ENCODE data around the gene LIG1. TPM values are rescaled to one million over a fixed set of nuclear protein-coding genes. Genes with fewer than 3 reads are reported as not detected.

LIG1 gene
- total and polyA plus RNA-seq, 3 donors from 2014 or later, result 51.9 to 73.3 (median 69.7) TPM

DNA sequence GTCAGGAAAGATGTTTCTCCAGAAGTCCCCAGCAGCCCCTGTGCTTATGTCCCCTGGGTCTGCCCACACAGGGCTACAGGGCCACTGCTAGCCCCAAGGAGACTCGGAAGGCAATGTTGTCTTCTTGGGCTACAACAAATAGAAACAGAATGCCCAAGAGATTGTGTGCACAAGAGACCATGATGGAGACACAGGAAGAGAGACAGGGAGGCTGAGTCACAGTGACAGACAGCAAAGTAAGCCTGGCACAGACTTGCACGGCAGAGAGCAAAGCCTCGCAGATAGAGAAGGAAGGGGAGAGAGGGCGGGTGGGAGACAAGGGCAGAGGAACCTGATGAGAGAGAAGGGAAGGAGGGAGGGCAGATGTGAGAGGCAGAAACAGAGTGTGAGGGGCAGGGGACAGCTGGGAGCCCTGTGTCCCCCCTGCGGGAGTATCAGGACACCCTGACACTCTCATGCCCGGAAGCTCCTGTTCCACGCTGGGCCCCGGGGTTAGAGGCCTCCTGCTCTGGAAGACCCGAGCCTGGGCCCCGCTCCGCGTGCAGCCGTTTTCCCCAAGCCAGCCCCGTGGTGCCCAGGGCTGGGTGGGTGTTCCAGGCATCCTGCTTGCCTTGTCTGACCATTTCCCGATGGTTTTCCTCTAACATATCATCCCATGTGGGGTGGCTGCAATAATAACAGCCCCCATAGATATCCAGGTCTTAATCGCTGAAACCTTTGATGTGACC is 56.8 kb downstream of the LIG1 start:
- WGBS, 2 donors, result 85% methylated on average over 16 of the region's 16 CpGs
- Histone ChIP-seq H3K4me3 (no peak overlapping the region), H3K27ac (no peak overlapping the region), H3K36me3 (ENCODE audit: low read depth, missing control alignments) (no peaks in the 10 kb centered on the region), H3K4me1 (peaks cover 5% of the 10 kb centered on the region), H3K27me3 (no peaks in the 10 kb centered on the region), H3K9me3 (no peaks in the 10 kb centered on the region)
- DNase-seq, result no peak
- intact Hi-C loops (cut with DNase I; ENCODE audit: low total_unique reads), result no loop called here
- no peak for TF ChIP-seq POLR2A (IDR thresholded peaks at IDR 0.05)
- TF ChIP-seq, protein P1, sequence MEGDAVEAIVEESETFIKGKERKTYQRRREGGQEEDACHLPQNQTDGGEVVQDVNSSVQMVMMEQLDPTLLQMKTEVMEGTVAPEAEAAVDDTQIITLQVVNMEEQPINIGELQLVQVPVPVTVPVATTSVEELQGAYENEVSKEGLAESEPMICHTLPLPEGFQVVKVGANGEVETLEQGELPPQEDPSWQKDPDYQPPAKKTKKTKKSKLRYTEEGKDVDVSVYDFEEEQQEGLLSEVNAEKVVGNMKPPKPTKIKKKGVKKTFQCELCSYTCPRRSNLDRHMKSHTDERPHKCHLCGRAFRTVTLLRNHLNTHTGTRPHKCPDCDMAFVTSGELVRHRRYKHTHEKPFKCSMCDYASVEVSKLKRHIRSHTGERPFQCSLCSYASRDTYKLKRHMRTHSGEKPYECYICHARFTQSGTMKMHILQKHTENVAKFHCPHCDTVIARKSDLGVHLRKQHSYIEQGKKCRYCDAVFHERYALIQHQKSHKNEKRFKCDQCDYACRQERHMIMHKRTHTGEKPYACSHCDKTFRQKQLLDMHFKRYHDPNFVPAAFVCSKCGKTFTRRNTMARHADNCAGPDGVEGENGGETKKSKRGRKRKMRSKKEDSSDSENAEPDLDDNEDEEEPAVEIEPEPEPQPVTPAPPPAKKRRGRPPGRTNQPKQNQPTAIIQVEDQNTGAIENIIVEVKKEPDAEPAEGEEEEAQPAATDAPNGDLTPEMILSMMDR (IDR thresholded peaks at IDR 0.05), result no peak

DNA sequence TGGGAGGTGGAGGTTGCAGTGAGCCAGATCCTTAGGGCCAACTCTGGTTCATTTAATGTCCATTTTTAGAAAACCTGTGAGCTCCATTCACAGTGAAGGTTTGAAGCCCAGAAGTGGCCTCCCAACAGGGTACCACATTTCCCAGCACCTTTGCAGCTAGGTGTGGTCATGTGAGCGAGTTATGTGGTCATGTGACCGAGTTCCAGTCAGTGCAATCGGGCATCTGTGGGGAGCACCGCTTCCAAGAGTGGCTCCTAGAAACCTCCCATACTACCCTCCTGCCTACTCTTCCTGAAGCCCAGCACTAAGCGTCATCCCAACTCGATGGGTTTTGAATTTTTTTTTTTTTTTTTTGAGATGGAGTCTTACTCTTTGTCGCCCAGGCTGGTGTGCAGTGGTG is 58.9 kb downstream of the LIG1 start:
- H3K36me3 ChIP-seq (ENCODE audit: low read depth, missing control alignments), result no peaks in the 10 kb centered on the region
- H3K4me3 ChIP-seq, result no peak overlapping the region
- intact Hi-C loops (cut with DNase I; ENCODE audit: low total_unique reads), result no loop called here
- H3K27me3 ChIP-seq, result no peaks in the 10 kb centered on the region
- H3K4me1 ChIP-seq, result peaks cover 10% of the 10 kb centered on the region
- 38 to 51% methylated on average over 7 of the region's 7 CpGs for WGBS, 2 donors
- TF ChIP-seq POLR2A (IDR thresholded peaks at IDR 0.05), result no peak
- TF ChIP-seq, protein P1 (IDR thresholded peaks at IDR 0.05), result no peak
- peak overlapping the region; percentile 87 to 93 for H3K27ac ChIP-seq
- DNase-seq, result no peak
- H3K9me3 ChIP-seq, result no peaks in the 10 kb centered on the region

DNA sequence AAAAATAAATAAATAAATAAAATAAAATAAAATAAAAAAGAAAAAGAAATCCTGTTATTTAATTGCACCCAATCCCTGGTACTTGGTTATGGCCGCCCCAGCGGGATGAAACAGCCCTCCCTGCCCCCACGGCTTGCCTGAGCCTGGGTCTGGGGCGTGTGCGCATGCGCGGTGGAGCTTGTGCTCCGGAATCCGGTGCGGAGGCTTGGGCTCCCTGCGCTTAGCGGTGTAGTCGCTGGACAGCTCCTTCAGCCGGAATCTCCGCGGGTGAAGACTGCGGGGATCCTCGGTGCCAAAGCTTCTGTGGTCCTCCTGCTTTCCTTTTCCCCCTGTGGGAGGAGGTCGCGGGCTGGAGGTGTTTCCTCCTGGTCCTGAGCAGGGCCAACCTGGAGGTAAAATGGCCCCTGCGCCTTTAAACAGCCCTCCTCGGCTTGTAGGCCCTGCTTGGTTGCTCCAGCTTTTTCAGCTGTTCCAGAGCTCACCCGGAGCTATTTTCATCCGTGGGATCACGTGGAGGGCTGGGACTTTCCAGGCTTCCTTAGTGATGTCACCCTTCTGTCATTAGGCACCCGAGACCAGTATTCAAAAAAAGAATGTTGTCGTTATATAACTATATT is 59.7 kb downstream of the LIG1 start, which contains the start of gene PLA2G4C:
Gene PLA2G4C, minus strand, starts transcription at position 468 of the 617 bp plus-strand sequence. CDS start 4,288 bp downstream, outside the sequence.
- Histone ChIP-seq H3K27me3 (no peaks in the 10 kb centered on the region), H3K36me3 (ENCODE audit: low read depth, missing control alignments) (no peaks in the 10 kb centered on the region), H3K4me1 (peaks cover 10% of the 10 kb centered on the region), H3K27ac (peak within 1 kb of the TSS; percentile 87 to 93), H3K4me3 (peak within 1 kb of the TSS; percentile 49 to 57), H3K9me3 (no peaks in the 10 kb centered on the region)
- intact Hi-C loops (cut with DNase I; ENCODE audit: low total_unique reads), result no loop called here
- TF ChIP-seq, protein P1 (IDR thresholded peaks at IDR 0.05), result no peak
- peak; percentile 11 for TF ChIP-seq POLR2A (IDR thresholded peaks at IDR 0.05)
- WGBS, 2 donors, result 0% methylated on average over 27 of the region's 27 CpGs
- peak; percentile 93 for DNase-seq

DNA sequence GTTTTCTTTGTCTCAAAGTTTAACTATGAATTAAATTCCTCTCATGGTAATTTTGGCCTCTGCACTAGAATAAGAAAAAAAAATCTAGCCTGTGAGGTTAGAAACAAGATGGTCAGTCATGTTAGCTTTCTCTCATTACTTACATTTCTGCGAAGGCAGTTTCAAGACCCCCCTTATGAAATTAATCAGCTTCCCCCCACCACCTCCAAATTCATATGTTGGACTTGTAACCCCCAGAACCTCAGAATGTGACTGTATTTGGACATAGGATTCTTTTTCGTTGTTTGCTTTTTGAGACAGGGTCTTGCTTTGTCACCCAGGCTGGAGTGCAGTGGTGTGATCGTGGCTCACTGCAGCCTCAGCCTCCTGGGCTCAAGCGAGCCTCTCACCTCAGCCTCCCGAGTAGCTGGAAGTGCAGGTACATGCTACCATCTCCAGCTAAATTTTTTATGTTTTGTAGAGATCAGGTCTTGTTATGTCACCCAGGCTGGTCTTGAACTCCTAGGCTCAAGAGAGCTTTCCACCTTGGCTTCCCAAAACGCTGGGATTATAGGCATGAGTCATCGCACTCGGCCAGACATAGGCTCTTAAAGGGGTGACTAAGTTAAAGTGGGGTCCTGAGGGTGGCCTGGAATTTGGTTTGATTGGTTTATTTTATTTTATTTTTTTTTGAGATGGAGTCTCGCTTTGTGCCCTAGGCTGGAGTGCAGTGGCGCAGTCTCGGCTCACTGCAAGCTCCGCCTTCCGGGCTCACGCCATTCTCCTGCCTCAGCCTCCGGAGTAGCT is 61.0 kb downstream of the LIG1 start:
- H3K4me3 ChIP-seq, result peak overlapping the region in 1 of 2 donors; percentile 57
- no peak for DNase-seq
- WGBS, 2 donors, result 59 to 77% methylated on average over 15 of the region's 15 CpGs
- no peaks in the 10 kb centered on the region for H3K27me3 ChIP-seq
- H3K9me3 ChIP-seq, result no peaks in the 10 kb centered on the region
- TF ChIP-seq POLR2A (IDR thresholded peaks at IDR 0.05), result no peak
- TF ChIP-seq, protein P1 (IDR thresholded peaks at IDR 0.05), result no peak
- H3K36me3 ChIP-seq (ENCODE audit: low read depth, missing control alignments), result no peaks in the 10 kb centered on the region
- H3K4me1 ChIP-seq, result peaks cover 10% of the 10 kb centered on the region
- intact Hi-C loops (cut with DNase I; ENCODE audit: low total_unique reads), result no loop called here
- H3K27ac ChIP-seq, result no peak overlapping the region
